PC-9 (cell line): ENCODE data around the gene SHC3.

Experiments used
- CTCF ChIP-seq: fragments of 200-600 bp; sonication (generic); conservative IDR thresholded peaks from 2 replicates; pipeline ENCODE4 v1.6.1; 2017; ENCODE audit warnings: mixed run types, antibody characterized with exemption, mild to moderate bottlenecking, moderate library complexity
- EZH2 ChIP-seq: fragments of 200-600 bp; sonication (generic); IDR thresholded peaks from 2 replicates; pipeline ENCODE4 v1.8.0; 2017; ENCODE audit warnings: antibody characterized with exemption, low read depth

- no peak for TF ChIP-seq CTCF
- TF ChIP-seq EZH2: no peak
Measured at GRCh38 chr9:88957526-88957925, 221.1 kb downstream of the SHC3 start.
